H1 (cell line): Measurements from ENCODE around the gene FNDC10. TPM values are rescaled to one million over a fixed set of nuclear protein-coding genes. Genes with fewer than 3 reads are reported as not detected.

Source experiments
- RAD21 ChIP-seq, 2 experiments: IDR thresholded peaks in 1 of 2; conservative IDR thresholded peaks in 1 of 2; 2 replicates each; pipeline ENCODE4 v1.6.1; 2011; ENCODE audit warnings: low read depth in 2 of 2, low read length in 2 of 2, improper control_type of control experiment in 1 of 2, inconsistent platforms in 1 of 2, mild to moderate bottlenecking in 1 of 2, moderate library complexity in 1 of 2
- RNF2 ChIP-seq: fragments of 200-900, 300-1000 bp; sonication (generic); IDR thresholded peaks from 2 replicates; pipeline ENCODE4 v1.7.1; 2016; ENCODE audit warnings: borderline replicate concordance, low read depth, mild to moderate bottlenecking, antibody characterized with exemption, low read length; ENCODE audit not compliant: poor library complexity, severe bottlenecking; ENCODE audit errors: missing control alignments
- polyA plus RNA-seq, 7 experiments: library from polyadenylated mRNA; depleted of rRNA in 3 of 7; stranded (reverse) in 5 of 7; unstranded in 2 of 7; fragments of >200 nt in 5 of 7; fragments of 200-250 nt in 2 of 7; gene quantifications; 1 replicate in 5 of 7; 2 replicates in 1 of 7; 4 replicates in 1 of 7; pipeline versions ENCODE4 v1.2.1 to v1.2.3, GENCODE V29; 2011 to 2013; ENCODE audit warnings: missing spikeins in 2 of 7, mixed read lengths in 2 of 7
- total RNA-seq: library from RNA; stranded (reverse); fragmentation: NEBNext Ultra II Directional; extraction: Animal tissue kit (Norgen Biotek cat#: 25700); gene quantifications from 2 replicates; pipeline ENCODE4 v1.2.1, GENCODE V29; 2021
- TF ChIP-seq, protein P1 (sequence below): fragments of 300-600 bp; sonication (generic); IDR thresholded peaks from 2 replicates; pipeline ENCODE4 v1.7.1; 2012; ENCODE audit warnings: low read length, moderate library complexity, mild to moderate bottlenecking, inconsistent platforms; ENCODE audit not compliant: insufficient replicate concordance
- TF ChIP-seq, protein P2 (sequence below), 3 experiments: IDR thresholded peaks; 1 replicate in 2 of 3; 2 replicates in 1 of 3; pipeline versions ENCODE4 v1.5.1 to v1.6.1; 2011; ENCODE audit warnings: low read length in 3 of 3, mild to moderate bottlenecking in 3 of 3, inconsistent platforms in 2 of 3, low read depth in 1 of 3, moderate library complexity in 1 of 3; ENCODE audit not compliant: insufficient read depth in 1 of 3; ENCODE audit errors: control extremely low read depth in 1 of 3
- TF ChIP-seq, protein P3 (sequence below): IDR thresholded peaks from 2 replicates; pipeline ENCODE4 v1.6.1; 2012; ENCODE audit warnings: inconsistent platforms

Gene FNDC10
- total and polyA plus RNA-seq, 2 of the 8 experiments (the other 6 are each of a cell fraction or from before 2014, with no cell fraction given): 19.0 to 21.8 TPM

DNA sequence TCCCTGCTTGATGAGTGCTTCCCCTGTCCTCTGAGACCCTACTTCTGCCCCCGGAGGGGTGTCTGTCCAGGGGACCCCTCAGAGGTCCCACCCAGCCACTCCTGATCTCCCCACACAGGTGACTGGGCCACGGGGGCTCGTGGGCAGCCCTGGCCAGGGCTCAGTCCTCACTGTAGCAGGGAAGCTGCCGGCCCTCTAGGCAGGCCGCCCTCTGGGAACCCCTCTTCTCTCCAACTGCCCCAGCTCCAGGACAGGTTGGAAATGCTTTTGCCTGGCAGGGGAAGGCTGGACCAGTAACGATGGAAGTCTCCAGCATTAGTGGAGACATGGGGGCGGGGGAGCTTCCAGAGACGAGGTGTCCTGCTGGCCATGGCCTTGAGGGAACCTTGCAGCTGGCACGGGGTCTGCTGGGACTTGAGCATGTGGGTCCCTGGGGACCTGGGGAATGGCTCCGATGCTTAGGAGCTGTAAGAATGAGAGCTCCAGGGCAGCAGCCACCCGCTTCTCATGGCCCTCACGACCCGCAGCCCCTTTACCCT lies 3.1 kb upstream of the FNDC10 start (continued):
- TF ChIP-seq, protein P1, sequence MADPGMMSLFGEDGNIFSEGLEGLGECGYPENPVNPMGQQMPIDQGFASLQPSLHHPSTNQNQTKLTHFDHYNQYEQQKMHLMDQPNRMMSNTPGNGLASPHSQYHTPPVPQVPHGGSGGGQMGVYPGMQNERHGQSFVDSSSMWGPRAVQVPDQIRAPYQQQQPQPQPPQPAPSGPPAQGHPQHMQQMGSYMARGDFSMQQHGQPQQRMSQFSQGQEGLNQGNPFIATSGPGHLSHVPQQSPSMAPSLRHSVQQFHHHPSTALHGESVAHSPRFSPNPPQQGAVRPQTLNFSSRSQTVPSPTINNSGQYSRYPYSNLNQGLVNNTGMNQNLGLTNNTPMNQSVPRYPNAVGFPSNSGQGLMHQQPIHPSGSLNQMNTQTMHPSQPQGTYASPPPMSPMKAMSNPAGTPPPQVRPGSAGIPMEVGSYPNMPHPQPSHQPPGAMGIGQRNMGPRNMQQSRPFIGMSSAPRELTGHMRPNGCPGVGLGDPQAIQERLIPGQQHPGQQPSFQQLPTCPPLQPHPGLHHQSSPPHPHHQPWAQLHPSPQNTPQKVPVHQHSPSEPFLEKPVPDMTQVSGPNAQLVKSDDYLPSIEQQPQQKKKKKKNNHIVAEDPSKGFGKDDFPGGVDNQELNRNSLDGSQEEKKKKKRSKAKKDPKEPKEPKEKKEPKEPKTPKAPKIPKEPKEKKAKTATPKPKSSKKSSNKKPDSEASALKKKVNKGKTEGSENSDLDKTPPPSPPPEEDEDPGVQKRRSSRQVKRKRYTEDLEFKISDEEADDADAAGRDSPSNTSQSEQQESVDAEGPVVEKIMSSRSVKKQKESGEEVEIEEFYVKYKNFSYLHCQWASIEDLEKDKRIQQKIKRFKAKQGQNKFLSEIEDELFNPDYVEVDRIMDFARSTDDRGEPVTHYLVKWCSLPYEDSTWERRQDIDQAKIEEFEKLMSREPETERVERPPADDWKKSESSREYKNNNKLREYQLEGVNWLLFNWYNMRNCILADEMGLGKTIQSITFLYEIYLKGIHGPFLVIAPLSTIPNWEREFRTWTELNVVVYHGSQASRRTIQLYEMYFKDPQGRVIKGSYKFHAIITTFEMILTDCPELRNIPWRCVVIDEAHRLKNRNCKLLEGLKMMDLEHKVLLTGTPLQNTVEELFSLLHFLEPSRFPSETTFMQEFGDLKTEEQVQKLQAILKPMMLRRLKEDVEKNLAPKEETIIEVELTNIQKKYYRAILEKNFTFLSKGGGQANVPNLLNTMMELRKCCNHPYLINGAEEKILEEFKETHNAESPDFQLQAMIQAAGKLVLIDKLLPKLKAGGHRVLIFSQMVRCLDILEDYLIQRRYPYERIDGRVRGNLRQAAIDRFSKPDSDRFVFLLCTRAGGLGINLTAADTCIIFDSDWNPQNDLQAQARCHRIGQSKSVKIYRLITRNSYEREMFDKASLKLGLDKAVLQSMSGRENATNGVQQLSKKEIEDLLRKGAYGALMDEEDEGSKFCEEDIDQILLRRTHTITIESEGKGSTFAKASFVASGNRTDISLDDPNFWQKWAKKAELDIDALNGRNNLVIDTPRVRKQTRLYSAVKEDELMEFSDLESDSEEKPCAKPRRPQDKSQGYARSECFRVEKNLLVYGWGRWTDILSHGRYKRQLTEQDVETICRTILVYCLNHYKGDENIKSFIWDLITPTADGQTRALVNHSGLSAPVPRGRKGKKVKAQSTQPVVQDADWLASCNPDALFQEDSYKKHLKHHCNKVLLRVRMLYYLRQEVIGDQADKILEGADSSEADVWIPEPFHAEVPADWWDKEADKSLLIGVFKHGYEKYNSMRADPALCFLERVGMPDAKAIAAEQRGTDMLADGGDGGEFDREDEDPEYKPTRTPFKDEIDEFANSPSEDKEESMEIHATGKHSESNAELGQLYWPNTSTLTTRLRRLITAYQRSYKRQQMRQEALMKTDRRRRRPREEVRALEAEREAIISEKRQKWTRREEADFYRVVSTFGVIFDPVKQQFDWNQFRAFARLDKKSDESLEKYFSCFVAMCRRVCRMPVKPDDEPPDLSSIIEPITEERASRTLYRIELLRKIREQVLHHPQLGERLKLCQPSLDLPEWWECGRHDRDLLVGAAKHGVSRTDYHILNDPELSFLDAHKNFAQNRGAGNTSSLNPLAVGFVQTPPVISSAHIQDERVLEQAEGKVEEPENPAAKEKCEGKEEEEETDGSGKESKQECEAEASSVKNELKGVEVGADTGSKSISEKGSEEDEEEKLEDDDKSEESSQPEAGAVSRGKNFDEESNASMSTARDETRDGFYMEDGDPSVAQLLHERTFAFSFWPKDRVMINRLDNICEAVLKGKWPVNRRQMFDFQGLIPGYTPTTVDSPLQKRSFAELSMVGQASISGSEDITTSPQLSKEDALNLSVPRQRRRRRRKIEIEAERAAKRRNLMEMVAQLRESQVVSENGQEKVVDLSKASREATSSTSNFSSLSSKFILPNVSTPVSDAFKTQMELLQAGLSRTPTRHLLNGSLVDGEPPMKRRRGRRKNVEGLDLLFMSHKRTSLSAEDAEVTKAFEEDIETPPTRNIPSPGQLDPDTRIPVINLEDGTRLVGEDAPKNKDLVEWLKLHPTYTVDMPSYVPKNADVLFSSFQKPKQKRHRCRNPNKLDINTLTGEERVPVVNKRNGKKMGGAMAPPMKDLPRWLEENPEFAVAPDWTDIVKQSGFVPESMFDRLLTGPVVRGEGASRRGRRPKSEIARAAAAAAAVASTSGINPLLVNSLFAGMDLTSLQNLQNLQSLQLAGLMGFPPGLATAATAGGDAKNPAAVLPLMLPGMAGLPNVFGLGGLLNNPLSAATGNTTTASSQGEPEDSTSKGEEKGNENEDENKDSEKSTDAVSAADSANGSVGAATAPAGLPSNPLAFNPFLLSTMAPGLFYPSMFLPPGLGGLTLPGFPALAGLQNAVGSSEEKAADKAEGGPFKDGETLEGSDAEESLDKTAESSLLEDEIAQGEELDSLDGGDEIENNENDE: no peak
- TF ChIP-seq, protein P2, sequence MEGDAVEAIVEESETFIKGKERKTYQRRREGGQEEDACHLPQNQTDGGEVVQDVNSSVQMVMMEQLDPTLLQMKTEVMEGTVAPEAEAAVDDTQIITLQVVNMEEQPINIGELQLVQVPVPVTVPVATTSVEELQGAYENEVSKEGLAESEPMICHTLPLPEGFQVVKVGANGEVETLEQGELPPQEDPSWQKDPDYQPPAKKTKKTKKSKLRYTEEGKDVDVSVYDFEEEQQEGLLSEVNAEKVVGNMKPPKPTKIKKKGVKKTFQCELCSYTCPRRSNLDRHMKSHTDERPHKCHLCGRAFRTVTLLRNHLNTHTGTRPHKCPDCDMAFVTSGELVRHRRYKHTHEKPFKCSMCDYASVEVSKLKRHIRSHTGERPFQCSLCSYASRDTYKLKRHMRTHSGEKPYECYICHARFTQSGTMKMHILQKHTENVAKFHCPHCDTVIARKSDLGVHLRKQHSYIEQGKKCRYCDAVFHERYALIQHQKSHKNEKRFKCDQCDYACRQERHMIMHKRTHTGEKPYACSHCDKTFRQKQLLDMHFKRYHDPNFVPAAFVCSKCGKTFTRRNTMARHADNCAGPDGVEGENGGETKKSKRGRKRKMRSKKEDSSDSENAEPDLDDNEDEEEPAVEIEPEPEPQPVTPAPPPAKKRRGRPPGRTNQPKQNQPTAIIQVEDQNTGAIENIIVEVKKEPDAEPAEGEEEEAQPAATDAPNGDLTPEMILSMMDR (IDR thresholded peaks at IDR 0.05; ENCODE audit: control extremely low read depth in 1 of 3, insufficient read depth in 1 of 3, low read depth in 1 of 3, low read length in 3 of 3): no peak
- TF ChIP-seq RNF2: no peak
- TF ChIP-seq, protein P3, sequence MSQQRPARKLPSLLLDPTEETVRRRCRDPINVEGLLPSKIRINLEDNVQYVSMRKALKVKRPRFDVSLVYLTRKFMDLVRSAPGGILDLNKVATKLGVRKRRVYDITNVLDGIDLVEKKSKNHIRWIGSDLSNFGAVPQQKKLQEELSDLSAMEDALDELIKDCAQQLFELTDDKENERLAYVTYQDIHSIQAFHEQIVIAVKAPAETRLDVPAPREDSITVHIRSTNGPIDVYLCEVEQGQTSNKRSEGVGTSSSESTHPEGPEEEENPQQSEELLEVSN: no peak
- TF ChIP-seq RAD21 (IDR thresholded peaks at IDR 0.05 in 1 of 2, conservative IDR thresholded peaks at IDR 0.05 in 1 of 2; ENCODE audit: low read depth in 2 of 2, low read length in 2 of 2): no peak
